Measurements from ENCODE around the gene YIPF5.

YIPF5 gene

GRCh38 chr5:144177548-144177947 is 7.1 kb upstream of the YIPF5 start:
- no peak for DNase-seq

GRCh38 chr5:144173766-144174165 is 3.3 kb upstream of the YIPF5 start:
- DNase-seq, result no peak

GRCh38 chr5:144169904-144170275 is 569 bp downstream of the YIPF5 start:
- DNase-seq, result no peak

- DNase-seq, result no peak
Measured at GRCh38 chr5:144167998-144168397, 2.5 kb downstream of the YIPF5 start.

- DNase-seq, result no peak
Measured at GRCh38 chr5:144166696-144167095, 3.8 kb downstream of the YIPF5 start.

GRCh38 chr5:144162686-144163085 is 7.8 kb downstream of the YIPF5 start:
- DNase-seq, result no peak

GRCh38 chr5:144156767-144157171 is 13.7 kb downstream of the YIPF5 start:
- DNase-seq, result no peak

DNA sequence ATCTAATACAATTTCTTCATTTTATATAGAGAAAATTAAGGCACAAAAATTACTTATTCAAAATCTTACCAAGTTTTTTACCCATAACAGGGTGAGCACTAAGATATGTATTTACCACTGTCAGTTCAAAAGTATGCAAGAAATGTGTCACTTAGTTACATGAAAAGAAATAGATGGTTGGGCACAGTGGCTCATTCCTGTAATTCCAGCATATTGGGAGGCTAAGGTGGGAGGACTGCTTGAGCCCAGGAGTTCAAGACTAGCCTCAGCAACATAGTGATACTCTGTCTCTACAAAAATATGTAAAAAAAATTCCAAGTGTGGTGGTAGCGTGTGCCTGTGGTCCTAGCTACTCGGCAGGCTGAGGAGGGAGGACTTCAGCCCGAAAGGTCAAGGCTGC is 19.4 kb downstream of the YIPF5 start:
- DNase-seq, result no peak

DNA sequence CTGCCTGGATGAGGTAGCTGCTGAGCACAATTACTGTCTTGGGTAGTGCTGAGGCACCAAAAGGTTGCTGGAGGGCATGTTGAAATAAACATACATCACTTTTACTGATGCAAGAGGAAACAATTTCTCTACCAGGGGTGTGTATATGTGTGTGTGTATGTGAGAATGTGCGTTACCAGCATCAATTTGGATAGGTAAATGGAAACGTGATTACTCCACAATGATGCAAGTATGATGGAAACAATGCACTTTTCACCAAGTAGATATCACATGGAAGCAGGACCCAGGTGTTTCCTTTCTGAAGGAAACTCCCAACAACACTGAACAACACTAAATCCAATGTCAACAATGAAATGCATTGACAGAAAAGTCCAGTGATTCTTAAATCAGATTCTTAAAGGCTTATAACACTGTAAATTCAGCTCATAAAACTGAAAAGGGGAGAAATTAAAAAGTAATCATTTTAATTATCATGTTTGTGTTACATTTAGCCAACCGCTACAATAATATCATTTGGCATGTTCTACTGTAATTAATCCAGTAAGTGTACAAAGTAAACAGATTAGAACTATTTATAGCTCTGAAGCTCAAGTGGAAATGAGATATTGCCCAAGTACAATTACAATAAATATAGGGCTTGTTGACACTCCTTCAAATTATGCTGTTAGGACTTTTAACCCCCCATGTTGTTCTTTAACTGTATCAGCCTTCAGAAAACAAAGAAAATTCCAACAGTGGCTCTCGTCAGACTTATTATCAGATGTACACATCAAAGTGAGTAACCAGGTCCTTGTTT is 25.3 kb downstream of the YIPF5 start:
- peak; percentile 61 for DNase-seq

DNA sequence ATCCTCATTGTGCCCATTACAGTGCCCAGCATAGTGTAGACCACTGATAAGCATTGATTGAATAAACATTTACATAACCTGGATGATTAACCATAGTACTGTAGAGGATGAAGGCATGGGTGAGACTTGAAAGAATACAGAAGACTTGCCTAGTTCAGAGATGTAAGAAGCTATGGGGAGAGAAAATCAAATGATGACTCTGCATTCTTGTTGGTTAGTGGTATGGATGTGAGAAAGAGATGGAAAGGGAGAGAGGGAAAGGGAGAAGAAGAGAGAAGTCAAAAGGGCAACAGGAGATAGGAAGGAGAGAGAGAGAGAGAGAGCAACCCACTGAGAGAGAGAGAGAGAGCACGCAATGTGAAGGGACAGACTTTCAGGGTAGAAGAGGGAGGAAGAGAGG is 26.8 kb downstream of the YIPF5 start:
- no peak for DNase-seq

DNA sequence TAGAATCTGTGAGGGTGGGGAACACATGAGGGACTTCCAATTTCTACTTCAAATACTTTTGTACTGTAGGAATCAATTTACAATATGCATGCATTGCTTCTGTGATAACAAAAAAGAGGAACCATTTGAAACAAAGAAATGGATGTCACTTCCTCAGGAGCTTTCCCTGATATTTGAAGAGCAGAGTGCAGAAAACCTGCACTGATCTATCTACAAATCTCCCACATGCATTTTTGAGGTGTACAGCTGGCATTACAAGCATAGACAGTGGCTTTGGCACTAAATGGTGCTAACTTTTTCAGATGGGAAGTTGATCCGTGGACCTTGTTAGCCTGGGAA is 27.7 kb downstream of the YIPF5 start:
- no peak for DNase-seq

DNA sequence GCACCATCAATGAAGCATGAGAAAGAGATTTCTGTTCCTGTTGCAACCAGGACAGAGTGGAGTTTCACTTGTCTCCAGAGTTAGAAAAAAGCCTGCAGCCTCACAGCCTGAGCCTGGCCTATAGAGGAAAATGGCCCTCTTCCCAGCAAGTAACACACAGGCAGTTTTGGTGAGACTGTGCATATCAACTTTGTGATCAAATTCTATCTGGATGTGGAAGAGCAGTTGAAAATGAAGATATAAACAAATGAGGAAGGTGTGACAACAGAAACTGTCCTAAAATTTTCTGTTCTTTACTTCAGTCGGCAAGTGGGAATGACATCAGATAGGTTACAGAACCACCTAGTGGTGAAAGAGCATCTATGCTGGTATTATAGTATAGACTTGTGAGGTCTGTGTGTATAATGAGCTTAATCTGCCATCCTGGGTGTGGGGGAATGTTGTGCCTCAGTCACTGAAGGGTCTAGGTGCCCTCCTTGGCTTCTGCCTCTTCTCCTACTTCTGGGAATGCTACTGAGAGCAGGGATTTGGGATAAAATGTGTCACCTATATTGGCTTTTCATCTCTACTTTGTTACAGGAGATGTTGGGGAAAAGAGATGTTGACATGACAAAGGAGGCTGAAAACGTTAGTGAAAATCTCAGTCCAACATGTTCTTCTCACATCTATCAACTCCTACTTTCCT is 28.2 kb downstream of the YIPF5 start:
- peak; percentile 11 for DNase-seq

DNA sequence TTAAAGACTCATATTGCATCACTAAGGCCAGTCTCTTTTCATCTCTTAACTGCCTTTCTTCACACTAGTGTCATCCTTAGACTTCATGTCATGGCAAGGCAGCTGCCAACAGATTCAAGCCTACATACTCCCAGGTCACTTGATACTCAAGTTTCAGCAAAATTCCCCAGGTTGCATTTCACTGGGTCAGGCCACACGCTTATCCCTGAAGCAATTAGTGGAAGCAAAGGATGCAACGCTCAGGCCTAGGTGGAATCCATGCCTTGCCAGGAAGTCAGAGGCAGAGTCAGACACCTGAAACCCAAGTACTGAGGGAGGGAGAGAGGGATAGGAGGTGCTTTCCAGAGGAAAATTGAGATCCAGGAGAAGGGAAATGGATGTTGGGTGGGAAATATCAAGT is 28.9 kb downstream of the YIPF5 start:
- DNase-seq, result no peak

GRCh38 chr5:144139586-144139985 is 30.9 kb downstream of the YIPF5 start:
- no peak for DNase-seq

DNA sequence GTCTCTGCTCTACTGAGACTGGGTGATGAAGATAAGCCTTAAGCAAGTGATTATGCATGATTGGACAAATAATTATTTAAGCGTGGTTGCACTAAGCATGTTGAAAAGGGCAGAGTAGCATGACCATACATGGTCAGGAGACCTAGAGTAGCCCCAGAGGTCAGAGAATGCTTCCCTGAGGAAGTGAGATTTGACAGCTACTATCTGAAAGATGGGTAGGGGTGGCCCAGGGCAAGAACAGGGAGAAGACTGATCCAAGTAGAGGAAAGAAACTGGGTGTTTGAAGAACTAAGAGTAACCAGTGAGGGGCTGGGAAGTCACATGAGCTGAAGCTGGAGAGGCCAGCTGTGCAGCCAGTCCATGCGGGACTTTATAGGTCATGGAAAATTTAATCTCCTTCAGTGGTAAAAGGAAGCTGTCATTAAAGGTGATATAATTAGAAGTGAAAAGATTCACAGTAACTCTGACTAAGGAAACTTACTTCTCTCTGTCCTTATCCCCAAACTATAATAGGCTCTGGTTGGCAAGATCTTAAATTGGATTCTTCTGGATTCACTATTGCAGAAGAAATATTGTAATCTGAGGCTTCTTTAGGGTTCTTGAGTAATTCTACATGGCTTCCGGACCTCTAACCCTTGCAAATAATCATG is 35.2 kb downstream of the YIPF5 start:
- DNase-seq, result no peak

- no peak for DNase-seq
Measured at GRCh38 chr5:144134194-144134826, 36.1 kb downstream of the YIPF5 start.

DNA sequence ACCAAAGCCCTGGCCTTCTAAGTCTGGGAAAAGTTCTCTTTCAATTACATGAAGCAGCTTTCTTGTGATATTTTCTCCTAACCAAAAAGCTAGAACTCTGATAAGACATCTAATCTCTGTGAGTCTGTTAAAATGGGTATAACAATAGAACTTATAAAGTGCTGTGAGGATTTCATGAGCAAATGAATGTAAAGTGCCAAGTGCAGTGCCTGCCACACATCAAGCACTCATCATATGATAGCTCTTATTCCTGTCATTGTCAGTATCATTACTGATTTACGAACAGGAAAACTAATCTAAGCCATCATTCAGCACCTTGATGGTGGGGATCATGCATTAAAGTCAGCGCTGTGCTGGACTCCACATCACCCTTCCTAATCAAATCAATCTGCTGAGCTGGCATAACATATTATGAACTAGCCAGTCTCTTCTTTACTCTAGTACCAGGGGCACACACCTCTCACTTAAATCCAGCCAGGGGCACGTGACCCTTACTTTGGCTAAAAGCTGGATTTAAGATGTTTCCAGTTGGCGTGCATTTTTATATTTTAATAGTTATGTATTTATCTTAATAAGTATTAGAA is 37.3 kb downstream of the YIPF5 start:
- no peak for DNase-seq

GRCh38 chr5:144131261-144131660 is 39.2 kb downstream of the YIPF5 start:
- no peak for DNase-seq

DNA sequence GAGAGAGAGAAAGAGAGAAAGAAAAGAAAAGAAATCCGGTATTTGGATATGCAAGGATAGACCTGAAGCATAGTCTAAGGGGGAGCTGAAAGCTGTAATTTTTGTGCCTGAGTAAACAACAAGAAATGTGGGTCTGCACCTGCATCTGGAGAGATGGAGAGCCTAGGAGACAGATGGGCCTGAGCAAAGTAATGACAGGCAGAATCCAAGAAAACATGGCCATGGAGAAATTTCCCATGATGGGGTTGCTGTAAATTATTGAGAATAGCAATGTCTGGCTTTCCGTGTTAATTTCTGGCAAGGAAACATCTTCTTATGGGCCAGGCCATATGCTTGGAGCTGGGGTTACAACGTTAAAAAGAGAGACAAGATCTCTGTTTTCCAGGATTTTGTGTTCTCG is 40.2 kb downstream of the YIPF5 start:
- no peak for DNase-seq

DNA sequence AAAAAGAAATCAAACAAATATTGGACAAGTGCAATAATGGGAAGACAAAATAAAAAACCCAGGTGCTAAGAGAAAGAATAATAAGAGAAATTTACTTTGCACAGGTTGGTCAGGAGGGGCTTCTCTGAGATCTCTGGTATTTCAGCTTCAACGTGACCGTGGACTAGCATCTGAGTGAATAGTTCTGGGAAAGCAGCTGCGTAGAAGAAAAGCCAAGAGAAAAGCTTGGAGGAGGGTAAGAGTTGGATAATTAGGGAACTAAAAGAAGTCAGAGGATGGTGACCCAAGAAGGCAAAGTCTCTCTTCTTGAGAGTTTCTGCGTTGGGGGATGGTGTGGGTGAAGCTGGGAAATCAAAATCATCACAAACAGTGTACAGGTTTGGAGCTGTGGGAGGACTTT is 41.6 kb downstream of the YIPF5 start:
- DNase-seq, result no peak

GRCh38 chr5:144126707-144127106 is 43.8 kb downstream of the YIPF5 start:
- no peak for DNase-seq

- no peak for DNase-seq
Measured at GRCh38 chr5:144125163-144125726, 45.2 kb downstream of the YIPF5 start.

DNA sequence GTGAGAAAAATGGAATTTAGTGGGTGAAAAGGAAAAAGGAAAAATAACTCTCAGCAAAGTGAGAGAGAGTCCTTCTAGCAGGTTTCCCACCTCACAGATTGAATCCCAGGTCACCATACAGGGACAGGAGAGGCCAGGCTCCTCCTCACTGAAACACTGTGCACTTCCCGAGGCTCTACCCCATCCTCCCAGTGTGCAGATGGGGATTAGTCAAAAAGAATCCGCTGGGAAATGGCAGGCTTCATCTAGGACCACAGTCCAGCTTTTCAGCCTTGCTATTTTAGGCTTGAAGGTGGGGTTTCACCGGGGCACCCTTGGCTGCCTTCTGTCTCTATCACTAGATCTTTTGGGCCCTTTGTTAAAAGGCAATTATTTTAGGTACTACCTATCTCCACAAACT is 47.8 kb downstream of the YIPF5 start:
- no peak for DNase-seq

Data from NCI-H1105 (cell line).